ENCODE measurements around the gene SRPX.

Gene SRPX

GRCh38 chrX:38138157-38138891 lies 82.3 kb downstream of the SRPX start:
- no peak for DNase-seq (ENCODE audit: low read depth)

GRCh38 chrX:38129366-38129765 lies 91.3 kb downstream of the SRPX start:
- DNase-seq (ENCODE audit: low read depth): no peak

- DNase-seq (ENCODE audit: low read depth): no peak
Measured at GRCh38 chrX:38127961-38128360, 92.7 kb downstream of the SRPX start.

GRCh38 chrX:38126179-38126578 lies 94.5 kb downstream of the SRPX start:
- no peak for DNase-seq (ENCODE audit: low read depth)

- no peak for DNase-seq (ENCODE audit: low read depth)
Measured at GRCh38 chrX:38124000-38124399, 96.7 kb downstream of the SRPX start.

GRCh38 chrX:38117485-38117884 lies 103.2 kb downstream of the SRPX start:
- DNase-seq (ENCODE audit: low read depth): no peak

- no peak for DNase-seq (ENCODE audit: low read depth)
Measured at GRCh38 chrX:38116706-38117105, 104.0 kb downstream of the SRPX start.

GRCh38 chrX:38112566-38112965 lies 108.1 kb downstream of the SRPX start:
- DNase-seq (ENCODE audit: low read depth): no peak

GRCh38 chrX:38111196-38111595 lies 109.5 kb downstream of the SRPX start:
- no peak for DNase-seq (ENCODE audit: low read depth)

- no peak for DNase-seq (ENCODE audit: low read depth)
Measured at GRCh38 chrX:38110231-38110630, 110.4 kb downstream of the SRPX start.

GRCh38 chrX:38109042-38109898 lies 111.4 kb downstream of the SRPX start:
- DNase-seq (ENCODE audit: low read depth): no peak

- DNase-seq (ENCODE audit: low read depth): no peak
Measured at GRCh38 chrX:38108364-38108763, 112.3 kb downstream of the SRPX start.

- DNase-seq (ENCODE audit: low read depth): no peak
Measured at GRCh38 chrX:38106991-38107655, 113.5 kb downstream of the SRPX start.

- DNase-seq (ENCODE audit: low read depth): no peak
Measured at GRCh38 chrX:38105216-38105725, 115.4 kb downstream of the SRPX start.

- no peak for DNase-seq (ENCODE audit: low read depth)
Measured at GRCh38 chrX:38103857-38104812, 116.5 kb downstream of the SRPX start.

- no peak for DNase-seq (ENCODE audit: low read depth)
Measured at GRCh38 chrX:38102875-38103274, 117.8 kb downstream of the SRPX start.

- no peak for DNase-seq (ENCODE audit: low read depth)
Measured at GRCh38 chrX:38102240-38102639, 118.4 kb downstream of the SRPX start.

GRCh38 chrX:38099688-38100087 lies 121.0 kb downstream of the SRPX start:
- DNase-seq (ENCODE audit: low read depth): no peak

All from T-helper 22 cell (primary cell).